Amygdala (tissue), 56 donors: ENCODE data around the gene HDAC6.

ENCODE experiments used
- DNase-seq, 56 donors: peaks; one replicate each; lab custom pipeline; 2025; lab: John Stamatoyannopoulos, UW

HDAC6 gene

GRCh38 chrX:48801280-48802088 is at the start of gene HDAC6:
Gene HDAC6 (plus strand): TSS chrX:48802067. CDS start chrX:48802693, 626 bp downstream.
- DNase-seq: peak; percentile 29 to 98 (median 93)

DNA sequence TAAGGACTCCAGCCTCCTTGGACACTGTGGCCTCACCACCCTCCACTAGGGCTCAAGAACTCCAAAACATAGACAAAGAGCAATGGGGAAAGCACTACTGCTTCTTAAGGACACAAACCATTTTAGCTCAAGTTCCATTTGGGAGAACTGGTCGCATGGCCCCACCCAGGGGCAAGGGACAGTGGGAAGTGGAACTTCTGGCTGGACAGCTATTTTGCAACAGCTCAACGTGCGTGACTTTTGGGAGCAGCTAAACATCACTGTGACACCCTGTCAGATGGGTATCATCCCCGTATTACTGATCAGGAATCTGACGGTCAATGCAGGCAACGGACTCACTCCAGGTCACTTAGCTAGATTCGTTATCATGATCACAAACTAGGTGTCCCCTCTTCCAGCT is 49.4 kb upstream of the HDAC6 start:
- no peak for DNase-seq

DNA sequence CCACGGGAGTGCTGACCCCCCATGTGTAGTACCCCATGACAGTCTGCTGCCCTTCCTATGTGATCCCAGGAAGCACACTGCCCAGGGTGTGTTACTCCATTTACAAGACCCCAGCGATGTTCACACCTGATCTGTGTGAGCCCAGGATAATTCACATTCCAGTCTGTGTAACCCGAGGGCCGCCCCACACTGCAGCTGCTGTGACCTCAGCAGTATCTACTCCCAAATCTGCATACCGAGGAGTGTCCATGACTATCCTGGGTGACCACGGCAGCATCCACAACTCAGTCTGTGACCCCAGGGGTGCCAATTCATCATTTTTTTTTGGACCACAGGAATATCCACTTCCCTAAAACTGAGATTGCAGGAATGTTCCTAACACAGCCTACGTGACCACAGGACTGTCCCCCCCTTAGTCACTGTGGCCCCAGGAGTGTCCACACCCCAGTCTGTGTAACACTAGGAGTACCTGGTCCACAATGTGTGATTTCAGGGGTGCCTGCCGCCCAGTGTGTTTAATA is 48.1 kb upstream of the HDAC6 start:
- DNase-seq: no peak

DNA sequence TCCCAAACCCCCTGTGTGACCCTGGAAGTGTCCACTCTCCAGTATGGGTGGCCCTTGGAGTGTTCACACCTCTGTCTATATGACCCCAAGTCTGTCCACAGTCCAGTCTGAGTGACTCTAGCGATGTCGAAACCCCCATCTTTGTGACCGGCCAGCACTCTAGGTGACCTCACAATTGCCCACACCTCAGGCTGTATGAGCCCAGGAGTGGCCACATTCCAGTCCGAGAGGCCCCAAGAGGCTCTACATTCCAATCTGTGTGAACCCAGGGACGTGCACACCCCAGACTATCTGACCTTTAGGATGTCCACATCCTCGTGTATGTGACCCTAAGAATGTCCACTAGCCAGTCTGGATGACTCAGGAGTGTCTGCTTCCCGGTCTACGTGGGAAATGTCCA is 47.6 kb upstream of the HDAC6 start:
- DNase-seq: no peak

- no peak for DNase-seq
Measured at GRCh38 chrX:48761674-48762471, 40.0 kb upstream of the HDAC6 start, which contains the start of gene GLOD5. Gene GLOD5 (plus strand): TSS chrX:48761747. CDS start chrX:48761791, 44 bp downstream.

GRCh38 chrX:48769230-48769629 is 32.6 kb upstream of the HDAC6 start:
- DNase-seq: no peak

GRCh38 chrX:48770296-48770695 is 31.6 kb upstream of the HDAC6 start:
- no peak for DNase-seq

GRCh38 chrX:48772602-48773001 is 29.3 kb upstream of the HDAC6 start:
- no peak for DNase-seq

DNA sequence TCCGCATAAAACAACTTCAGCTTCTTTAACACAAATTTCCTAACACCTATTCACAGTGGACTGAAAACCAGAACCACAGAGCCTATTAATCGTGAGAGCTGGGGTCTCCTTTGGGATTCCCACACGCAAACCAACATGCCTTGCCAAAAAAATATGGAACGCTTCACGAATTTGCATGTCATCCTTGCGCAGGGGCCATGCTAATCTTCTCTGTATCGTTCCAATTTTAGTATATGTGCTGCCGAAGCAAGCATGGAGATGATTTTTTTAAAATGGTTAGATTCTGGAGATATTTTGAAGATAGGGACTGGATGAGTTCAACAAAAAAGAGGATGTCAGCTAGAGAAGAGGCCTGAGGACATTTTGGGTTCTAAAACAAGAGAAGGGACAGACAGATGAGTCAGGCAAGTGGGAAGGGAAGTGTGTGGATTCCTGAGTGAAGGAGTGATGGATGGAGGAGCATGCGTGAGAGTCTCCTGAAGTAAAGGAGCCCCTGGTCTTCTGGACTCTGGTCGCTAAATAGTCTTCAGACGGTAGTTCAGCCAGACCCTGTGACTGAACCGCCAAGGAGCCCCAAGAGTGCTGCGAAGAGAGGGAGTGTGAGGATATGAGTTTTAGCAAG is 24.9 kb upstream of the HDAC6 start:
- DNase-seq: no peak

GRCh38 chrX:48779399-48779798 is 22.5 kb upstream of the HDAC6 start:
- DNase-seq: no peak

- no peak for DNase-seq
Measured at GRCh38 chrX:48781705-48782104, 20.2 kb upstream of the HDAC6 start.

- DNase-seq: no peak
Measured at GRCh38 chrX:48782216-48782615, 19.7 kb upstream of the HDAC6 start.

DNA sequence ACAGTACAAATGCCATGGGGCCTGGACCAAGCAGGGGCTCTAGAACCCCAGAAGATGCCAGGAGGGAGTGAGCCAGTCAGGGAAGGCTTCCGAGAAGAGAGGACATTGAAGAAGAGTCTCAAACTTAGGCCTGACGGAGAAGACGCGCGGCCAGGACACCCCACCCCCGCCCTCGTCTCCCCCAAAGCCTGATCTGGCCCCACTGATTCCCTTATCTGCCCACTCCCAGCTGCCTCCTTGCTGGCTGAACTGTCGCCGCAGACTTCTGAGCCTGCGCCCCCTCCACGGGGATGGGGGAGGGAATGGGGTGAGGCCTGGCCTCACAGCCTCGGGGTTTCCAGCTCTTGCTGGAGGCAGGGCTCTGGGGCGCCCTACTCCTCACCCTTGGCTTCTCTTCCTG is 19.1 kb upstream of the HDAC6 start:
- DNase-seq: no peak

GRCh38 chrX:48784726-48785125 is 17.1 kb upstream of the HDAC6 start:
- DNase-seq: no peak

GRCh38 chrX:48785186-48785539 is 16.7 kb upstream of the HDAC6 start:
- no peak for DNase-seq

GRCh38 chrX:48785540-48786214 is 16.2 kb upstream of the HDAC6 start:
- no peak for DNase-seq

DNA sequence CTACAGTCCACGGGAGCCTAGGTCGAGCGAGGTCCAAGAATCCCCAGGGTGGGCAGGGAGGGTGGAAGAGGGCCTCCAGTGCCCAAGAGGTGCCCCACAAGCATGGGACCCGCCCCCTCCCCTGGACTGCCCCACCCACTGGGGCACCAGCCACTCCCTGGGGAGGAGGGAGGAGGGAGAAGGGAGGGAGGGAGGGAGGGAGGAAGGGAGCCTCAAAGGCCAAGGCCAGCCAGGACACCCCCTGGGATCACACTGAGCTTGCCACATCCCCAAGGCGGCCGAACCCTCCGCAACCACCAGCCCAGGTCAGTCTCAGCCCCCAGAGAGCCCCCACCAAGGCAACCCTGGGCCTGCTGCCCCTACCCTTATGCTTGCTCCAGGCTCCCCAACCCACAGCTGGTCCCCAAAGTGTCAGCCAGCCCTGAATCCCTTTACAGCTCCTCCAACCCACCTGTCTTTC is 15.5 kb upstream of the HDAC6 start, which contains the start of gene GATA1:
TSS of gene GATA1 (plus strand) at position 250 of the 460 bp plus-strand sequence. CDS start 4,520 bp downstream, outside the sequence.
- no peak for DNase-seq

- no peak for DNase-seq
Measured at GRCh38 chrX:48786825-48787504, 14.9 kb upstream of the HDAC6 start.
